Rectal smooth muscle tissue (tissue), 1 donor: ENCODE data around the gene C1orf167.

Experiments used
- H3K27ac ChIP-seq: one replicate; pipeline ENCODE4 v1.7.0; 2013; ENCODE audit warnings: low read depth, low read length, inconsistent platforms
- H3K27me3 ChIP-seq: one replicate; pipeline ENCODE4 v1.7.0; 2013; ENCODE audit warnings: low read length; ENCODE audit not compliant: control insufficient read depth, insufficient read depth
- H3K36me3 ChIP-seq: one replicate; pipeline ENCODE4 v1.7.0; 2013; ENCODE audit warnings: low read length; ENCODE audit not compliant: control insufficient read depth, insufficient read depth
- H3K4me1 ChIP-seq: one replicate; pipeline ENCODE4 v1.7.0; 2013; ENCODE audit warnings: low read length; ENCODE audit not compliant: control insufficient read depth, insufficient read depth
- H3K4me3 ChIP-seq: one replicate; pipeline ENCODE4 v1.7.0; 2013; ENCODE audit warnings: low read length
- H3K9ac ChIP-seq: one replicate; pipeline ENCODE4 v1.7.0; 2013; ENCODE audit warnings: low read length

Gene C1orf167

DNA sequence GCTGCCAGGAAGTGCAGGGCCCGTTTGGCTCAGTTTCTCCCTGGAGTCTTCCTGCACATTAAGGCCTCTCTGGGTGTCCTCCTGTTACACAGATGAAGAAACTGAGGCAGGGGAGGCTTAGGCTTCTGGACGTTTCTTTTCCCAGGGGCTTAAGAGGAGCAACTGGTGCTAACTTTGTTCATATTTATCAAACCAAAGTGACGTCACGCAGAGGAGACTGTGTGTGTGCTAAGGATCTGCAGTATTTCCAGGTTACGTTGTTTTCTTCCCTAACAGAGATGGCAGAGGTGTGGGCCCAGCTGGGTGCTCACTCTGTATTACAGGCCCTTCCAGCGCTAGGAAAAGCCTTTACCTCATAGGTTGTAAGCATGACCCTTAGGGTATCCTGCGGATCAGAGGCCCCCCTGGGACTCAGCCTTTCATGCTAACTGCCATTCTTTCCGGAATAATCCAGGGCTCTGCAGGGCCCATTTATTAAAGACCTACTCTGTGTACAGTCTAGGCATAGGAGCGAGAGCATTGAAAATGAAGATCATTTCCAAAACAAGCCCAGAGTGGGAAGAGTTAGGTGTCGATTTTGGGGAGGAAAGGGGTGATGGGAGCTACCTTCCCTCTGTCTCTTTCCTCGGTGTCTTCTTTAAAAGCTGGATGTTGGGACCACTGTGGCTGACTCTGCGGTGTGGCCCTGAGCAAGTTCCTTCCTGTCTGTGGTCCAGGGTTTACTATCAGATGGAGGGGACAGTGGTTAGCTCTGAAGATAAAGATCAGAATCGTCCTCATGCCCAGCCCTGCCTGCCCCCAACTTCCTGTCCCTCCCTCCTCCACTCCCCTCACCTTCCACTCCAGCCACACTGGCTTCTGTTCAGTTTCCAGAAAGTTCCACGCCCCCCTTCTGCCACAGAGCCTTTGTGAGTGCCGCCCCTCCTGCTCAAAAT, 21.5 kb upstream of the C1orf167 start:
- no peak overlapping the region for H3K27ac ChIP-seq
- no peak overlapping the region for H3K4me3 ChIP-seq
- H3K27me3 ChIP-seq = no peaks in the 10 kb centered on the region
- no peak overlapping the region for H3K9ac ChIP-seq
- H3K4me1 ChIP-seq = peaks cover 3% of the 10 kb centered on the region
- H3K36me3 ChIP-seq = no peaks in the 10 kb centered on the region

DNA sequence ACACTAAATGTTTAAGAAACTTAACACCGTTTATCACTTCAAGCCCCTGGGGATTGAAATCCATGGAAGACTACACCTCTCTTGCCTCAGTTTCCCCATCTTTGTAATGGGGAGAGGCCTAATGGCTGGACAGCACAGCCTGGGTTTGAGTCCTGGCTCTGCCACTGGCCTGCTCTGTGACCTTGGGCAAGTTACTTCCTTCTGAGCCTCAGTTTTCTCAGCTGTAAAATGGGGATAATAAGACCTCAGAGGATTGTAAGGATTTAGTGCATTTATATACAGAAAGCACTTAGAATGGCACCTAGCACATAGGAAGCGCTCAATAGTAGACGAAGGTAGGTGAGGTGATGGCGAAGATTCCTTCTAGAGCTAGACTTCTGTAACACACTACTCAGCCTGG, 20.5 kb upstream of the C1orf167 start:
- Histone ChIP-seq H3K4me3 (no peak overlapping the region), H3K36me3 (peaks cover 5% of the 10 kb centered on the region), H3K9ac (no peak overlapping the region), H3K4me1 (no peaks in the 10 kb centered on the region), H3K27me3 (no peaks in the 10 kb centered on the region), H3K27ac (no peak overlapping the region)

DNA sequence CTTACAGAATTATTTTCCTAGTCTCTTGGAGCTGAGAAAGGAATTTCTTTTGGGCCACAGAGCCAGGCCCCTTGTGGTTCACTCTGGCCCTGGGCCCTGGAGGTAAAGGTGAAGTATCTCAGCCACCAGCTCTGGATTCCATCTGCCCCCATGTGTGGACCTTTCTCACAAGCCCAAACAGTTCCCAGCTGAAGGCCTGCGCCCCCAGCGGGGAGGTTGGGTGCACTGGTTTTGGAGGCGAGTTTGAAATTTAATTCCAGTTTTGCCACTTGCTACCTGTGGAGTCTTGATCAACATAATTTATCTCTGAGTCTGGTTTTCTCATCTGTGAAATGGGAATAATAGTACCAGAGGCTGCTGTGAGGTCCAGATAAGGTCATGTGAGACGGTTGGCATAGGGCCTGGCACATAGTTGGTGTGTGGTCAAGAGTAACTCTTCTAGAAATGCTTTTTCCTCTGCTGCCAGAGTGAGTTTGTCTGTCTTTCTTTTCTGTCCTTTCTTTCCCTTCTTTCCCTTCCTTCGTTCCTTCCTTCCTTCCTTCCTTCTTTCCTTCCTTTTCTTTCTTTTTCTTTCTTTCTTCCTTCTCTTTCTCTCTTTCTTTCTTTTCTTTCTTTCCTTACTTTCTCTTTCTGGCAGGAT, 20.0 kb upstream of the C1orf167 start:
- Histone ChIP-seq H3K4me1 (no peaks in the 10 kb centered on the region), H3K27ac (no peak overlapping the region), H3K36me3 (peaks cover 5% of the 10 kb centered on the region)

DNA sequence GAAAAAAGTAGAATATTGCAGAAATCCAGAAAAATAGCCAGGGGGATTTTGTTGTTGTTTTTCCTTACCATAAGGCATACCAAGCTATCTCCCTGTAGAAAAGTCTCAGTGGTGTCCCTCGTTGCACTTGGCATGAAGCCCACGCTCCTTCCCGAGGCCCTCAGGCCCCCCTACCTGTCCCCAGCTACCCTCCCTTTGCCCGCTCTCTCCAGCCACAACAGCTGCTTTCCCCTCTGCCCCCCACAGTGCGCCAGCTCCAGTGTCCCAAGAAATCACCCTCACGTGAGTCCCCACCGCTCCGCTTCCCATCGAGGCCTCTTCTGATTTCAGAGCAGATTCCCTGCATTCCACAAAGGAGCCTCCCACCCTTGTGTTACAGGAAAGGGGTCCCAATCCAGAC, 17.7 kb upstream of the C1orf167 start:
- peaks cover 9% of the 10 kb centered on the region for H3K36me3 ChIP-seq
- H3K27ac ChIP-seq = no peak overlapping the region
- H3K27me3 ChIP-seq = no peaks in the 10 kb centered on the region
- H3K9ac ChIP-seq = no peak overlapping the region
- no peaks in the 10 kb centered on the region for H3K4me1 ChIP-seq
- no peak overlapping the region for H3K4me3 ChIP-seq

More for the DNA sequence above, 20.0 kb upstream of the C1orf167 start:
- no peaks in the 10 kb centered on the region for H3K27me3 ChIP-seq
- H3K9ac ChIP-seq = no peak overlapping the region
- H3K4me3 ChIP-seq = no peak overlapping the region

DNA sequence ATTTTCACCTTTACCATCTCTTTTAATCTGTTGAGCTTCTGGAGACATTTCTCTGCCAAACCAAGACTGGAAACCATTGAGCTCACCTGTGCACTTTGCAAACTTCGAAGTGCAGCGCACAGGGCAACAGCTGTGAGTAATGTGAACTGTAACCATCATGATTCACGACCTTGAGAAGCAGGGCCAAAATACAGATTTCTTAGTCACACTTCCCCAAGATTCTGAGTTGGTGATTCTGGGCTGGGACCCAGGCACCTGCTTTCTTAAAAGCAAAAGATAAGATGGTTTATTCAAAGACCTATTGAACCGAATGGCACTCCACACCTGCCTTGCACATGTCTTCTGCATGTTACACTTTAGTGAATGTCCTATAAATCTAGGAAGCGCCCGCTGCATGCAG, 15.9 kb upstream of the C1orf167 start:
- Histone ChIP-seq H3K9ac (no peak overlapping the region), H3K36me3 (peaks cover 9% of the 10 kb centered on the region), H3K27ac (no peak overlapping the region), H3K27me3 (no peaks in the 10 kb centered on the region), H3K4me3 (no peak overlapping the region), H3K4me1 (no peaks in the 10 kb centered on the region)

DNA sequence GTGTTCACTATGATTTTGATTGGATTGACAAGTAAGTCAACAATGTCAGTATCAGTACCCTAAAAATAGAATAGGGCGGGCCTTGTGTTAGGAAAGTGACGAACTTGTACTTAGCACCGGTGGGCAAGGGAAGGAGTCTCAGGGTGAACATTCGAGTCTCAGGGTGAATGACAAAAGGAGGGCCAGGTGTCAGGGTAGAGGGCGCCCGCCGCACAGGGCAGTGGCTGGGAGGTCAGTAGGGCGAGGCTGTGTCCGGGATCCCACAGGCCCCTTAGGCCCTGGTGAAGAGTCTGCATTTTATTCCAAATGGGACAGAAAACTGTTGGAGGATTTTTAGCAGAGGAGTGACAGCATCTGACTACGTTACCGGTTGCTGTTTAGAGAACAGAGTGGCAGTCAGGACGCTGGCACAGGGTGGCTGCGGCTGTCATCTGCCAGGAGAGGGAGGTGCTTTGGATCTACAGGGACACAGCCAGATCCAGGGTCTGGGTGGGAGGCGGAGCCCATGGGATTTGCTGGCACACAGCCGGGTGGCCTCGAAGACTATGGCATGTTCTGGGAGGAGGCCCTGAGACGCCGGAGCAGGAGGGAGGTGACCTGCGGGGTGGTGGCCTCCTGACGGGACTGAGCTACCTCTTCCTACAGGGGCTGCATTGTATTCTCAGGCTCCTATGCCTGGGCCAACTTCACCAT, 15.1 kb upstream of the C1orf167 start:
- no peak overlapping the region for H3K4me3 ChIP-seq
- H3K36me3 ChIP-seq = peaks cover 9% of the 10 kb centered on the region
- H3K27me3 ChIP-seq = no peaks in the 10 kb centered on the region
- no peak overlapping the region for H3K9ac ChIP-seq
- H3K4me1 ChIP-seq = no peaks in the 10 kb centered on the region
- H3K27ac ChIP-seq = no peak overlapping the region

DNA sequence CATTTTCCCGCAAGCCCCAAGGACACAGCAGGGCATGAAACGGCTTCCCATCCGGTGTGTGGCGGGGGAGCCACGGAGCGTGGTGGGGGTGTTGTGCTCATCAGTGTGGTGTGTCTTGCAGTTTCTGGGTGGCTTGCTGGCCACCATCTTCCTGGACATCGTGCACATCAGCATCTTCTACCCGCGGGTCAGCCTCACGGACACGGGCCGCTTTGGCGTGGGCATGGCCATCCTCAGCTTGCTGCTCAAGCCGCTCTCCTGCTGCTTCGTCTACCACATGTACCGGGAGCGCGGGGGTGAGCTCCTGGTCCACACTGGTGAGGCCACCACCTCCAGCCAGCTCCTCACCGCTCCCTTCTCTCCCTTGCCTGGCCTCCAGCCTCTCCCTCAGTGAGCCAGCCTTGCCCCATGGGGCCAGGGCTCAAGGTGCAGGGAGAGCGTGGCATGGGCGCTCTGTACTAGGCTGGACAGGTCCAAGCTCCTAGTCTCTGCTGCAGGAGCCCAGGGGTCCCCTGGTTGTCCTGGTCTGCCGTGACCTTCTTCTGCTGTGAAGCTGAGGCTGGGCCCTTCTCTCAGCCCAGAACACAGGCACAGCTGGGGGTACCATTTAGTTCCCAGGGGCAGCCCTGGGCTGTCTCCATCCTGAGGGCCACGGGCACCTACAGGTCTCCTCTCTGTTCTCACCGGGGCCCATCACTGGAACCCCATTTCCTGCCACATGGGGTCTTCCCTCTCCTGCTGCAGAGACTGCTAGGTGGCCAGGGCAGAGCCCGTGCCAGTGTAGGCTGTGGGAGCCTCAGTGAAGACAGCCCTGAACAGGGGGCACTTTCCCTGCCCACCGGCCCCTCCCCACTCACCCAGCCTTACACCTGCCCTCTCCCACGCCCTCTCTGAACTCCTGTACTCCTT, 13.4 kb upstream of the C1orf167 start:
- no peak overlapping the region for H3K4me3 ChIP-seq
- no peaks in the 10 kb centered on the region for H3K4me1 ChIP-seq
- no peak overlapping the region for H3K9ac ChIP-seq
- no peaks in the 10 kb centered on the region for H3K27me3 ChIP-seq
- H3K27ac ChIP-seq = no peak overlapping the region
- H3K36me3 ChIP-seq = peaks cover 9% of the 10 kb centered on the region

DNA sequence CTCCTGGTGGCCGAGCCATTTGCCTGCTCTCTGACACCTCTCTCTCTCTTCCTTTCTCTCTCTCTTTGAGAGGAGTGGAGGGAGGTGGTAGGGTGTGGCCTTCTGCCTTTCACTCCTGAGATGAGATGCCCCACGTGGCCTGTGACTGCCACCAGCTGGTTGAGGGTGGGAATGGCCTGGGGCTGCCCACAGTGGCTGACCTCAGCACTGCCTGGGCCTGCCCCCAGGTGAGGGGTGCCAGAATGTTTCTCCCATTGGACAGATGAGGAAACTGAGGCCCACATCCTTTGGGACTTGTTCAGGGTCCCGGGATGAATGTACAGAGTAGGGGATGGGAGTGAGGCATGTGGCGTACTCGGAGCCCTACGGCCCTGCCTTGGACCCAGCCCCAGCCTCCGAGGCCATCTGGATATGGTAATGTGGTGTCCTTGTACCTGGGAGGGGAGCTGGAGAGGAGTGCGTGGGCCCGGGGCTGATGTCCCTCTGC, 12.7 kb upstream of the C1orf167 start:
- Histone ChIP-seq H3K9ac (no peak overlapping the region), H3K4me1 (no peaks in the 10 kb centered on the region), H3K27me3 (no peaks in the 10 kb centered on the region), H3K36me3 (peaks cover 9% of the 10 kb centered on the region), H3K4me3 (no peak overlapping the region), H3K27ac (no peak overlapping the region)

DNA sequence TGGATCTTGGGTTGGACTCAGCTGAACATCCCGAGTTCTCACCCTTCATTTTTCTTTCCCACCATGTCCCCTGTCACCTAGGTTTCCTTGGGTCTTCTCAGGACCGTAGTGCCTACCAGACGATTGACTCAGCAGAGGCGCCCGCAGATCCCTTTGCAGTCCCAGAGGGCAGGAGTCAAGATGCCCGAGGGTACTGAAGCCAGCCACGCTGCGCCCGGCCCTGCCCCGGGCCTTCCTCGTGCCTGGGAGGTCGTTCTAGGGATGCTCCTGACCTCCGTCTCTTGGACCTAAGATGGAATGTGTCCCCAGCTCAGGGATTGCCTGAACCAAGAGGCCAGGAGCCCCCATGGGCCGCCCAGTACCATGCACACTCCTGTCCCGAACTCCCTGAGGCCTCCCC, 12.0 kb upstream of the C1orf167 start:
- no peak overlapping the region for H3K9ac ChIP-seq
- H3K27ac ChIP-seq = no peak overlapping the region
- no peaks in the 10 kb centered on the region for H3K4me1 ChIP-seq
- H3K27me3 ChIP-seq = no peaks in the 10 kb centered on the region
- no peak overlapping the region for H3K4me3 ChIP-seq
- H3K36me3 ChIP-seq = peaks cover 9% of the 10 kb centered on the region

DNA sequence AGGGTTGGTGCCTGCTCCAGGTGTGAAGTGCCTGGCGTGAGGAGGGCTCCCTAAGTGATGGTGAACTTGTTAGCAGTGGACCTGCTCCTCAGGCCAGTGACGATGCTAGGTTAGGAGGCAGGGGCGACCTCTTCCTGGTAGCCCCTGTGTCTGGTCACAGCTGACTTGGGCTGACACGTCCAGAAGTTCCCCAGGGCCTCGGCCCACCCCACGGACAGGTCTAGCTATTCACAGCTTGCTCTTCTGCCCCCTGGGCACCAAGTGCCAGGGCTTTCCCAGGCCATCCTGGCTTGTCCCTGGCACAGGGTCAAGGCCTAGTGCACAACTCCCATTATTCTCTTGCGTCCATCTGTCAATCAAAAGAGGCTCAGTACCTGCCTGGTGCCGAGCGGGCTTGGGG, 10.9 kb upstream of the C1orf167 start:
- H3K4me3 ChIP-seq = no peak overlapping the region
- no peak overlapping the region for H3K9ac ChIP-seq
- H3K4me1 ChIP-seq = no peaks in the 10 kb centered on the region
- no peaks in the 10 kb centered on the region for H3K27me3 ChIP-seq
- H3K27ac ChIP-seq = no peak overlapping the region
- H3K36me3 ChIP-seq = peaks cover 8% of the 10 kb centered on the region

DNA sequence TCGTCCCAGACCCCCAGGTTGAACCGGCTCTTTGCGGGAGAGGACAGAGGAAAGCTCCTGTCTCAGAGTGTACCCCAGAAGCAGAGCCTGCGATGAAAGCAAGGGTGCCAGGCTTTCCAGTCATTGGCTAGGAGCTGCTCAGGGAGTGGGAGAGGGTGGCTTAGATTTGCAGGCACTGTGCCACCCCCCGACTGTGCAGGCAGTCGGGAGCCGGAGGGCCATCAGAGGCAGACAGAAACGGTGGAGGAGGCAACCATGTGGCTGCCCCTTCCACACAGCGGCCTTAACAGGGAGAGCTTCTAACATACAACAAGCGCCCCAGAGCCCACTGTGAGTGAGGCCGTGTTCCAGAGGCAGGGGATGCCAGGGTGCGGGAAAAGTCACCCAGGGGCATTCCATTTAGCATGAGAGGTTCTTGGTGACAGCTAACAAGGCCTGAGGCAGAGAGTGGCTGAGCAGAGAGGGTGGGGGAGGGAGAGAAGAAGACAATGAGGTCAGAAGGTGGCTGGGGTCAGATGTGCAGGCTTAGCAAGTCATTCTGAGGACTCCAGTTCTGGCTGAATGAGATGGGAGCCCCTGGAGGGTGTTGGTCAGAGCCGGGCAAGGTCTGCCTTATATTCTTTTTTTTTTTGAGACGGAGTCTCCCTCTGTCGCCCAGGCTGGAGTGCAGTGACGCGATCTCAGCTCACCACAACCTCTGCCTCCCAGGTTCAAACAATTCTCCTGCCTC, 9.5 kb upstream of the C1orf167 start:
- H3K4me3 ChIP-seq = no peak overlapping the region
- no peaks in the 10 kb centered on the region for H3K27me3 ChIP-seq
- H3K9ac ChIP-seq = no peak overlapping the region
- H3K4me1 ChIP-seq = no peaks in the 10 kb centered on the region
- H3K36me3 ChIP-seq = peaks cover 2% of the 10 kb centered on the region
- no peak overlapping the region for H3K27ac ChIP-seq
